Dermis microvascular lymphatic vessel endothelial cell (primary cell): ENCODE results near the gene SLC1A4. TPM values are rescaled to one million over a fixed set of nuclear protein-coding genes. Genes with fewer than 3 reads are reported as not detected.

Experiments used
- DNase-seq, 2 donors: peaks; one replicate each; pipeline versions ENCODE4 v3.0.0 to v3.0.0-alpha.2; 2010; ENCODE audit warnings: low read depth in 2 of 2
- total RNA-seq: library from RNA; depleted of rRNA; stranded (reverse); fragments of >200 nt; gene quantifications from 2 replicates; pipeline ENCODE4 v1.2.1, GENCODE V29; 2014

SLC1A4 gene
- total RNA-seq, 1 donor from 2014 or later, result 16.3 TPM

DNA sequence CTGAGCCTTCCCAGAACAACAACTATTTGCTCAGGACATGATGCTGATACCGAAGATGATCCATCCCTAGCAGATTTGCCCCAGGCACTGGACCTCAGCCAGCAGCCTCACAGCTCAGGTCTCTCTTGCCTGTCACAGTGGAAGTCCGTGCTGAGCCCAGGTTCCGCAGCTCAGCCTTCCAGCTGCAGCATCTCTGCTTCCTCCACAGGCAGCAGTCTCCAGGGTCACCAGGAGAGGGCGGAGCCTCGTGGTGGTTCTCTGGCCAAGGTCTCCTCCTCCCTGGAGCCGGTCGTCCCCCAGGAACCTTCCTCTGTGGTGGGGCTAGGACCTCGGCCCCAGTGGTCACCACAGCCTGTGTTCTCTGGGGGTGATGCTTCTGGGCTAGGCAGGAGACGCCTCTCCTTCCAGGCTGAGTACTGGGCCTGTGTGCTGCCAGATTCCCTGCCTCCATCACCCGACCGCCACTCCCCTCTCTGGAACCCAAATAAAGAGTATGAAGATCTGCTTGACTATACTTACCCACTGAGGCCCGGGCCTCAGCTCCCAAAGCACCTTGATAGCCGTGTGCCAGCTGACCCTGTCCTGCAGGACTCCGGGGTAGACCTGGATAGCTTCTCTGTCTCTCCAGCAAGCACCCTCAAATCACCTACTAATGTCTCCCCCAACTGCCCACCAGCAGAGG, 82.4 kb downstream of the SLC1A4 start:
- DNase-seq, result no peak

DNA sequence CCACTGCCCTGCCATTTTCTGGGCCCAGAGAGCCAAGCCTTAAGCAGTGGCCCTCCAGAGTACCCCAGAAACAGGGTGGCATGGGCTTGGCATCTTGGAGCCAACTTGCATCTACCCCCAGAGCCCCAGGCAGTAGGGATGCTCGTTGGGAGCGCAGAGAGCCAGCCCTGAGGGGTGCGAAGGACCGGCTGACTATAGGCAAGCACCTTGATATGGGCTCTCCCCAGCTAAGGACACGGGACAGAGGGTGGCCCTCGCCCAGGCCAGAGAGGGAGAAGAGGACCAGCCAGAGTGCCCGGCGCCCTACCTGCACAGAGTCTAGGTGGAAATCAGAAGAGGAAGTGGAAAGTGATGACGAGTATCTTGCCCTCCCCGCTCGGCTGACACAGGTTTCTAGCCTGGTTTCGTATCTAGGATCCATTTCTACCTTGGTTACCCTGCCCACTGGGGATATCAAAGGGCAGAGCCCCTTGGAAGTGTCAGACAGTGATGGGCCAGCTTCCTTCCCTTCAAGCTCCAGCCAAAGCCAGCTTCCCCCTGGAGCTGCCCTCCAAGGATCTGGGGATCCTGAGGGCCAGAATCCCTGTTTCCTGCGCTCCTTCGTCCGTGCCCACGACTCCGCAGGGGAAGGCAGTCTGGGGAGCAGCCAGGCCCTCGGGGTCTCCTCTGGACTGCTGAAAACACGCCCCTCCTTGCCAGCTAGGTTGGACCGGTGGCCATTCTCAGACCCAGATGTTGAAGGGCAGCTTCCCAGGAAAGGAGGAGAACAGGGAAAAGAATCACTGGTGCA, 83.2 kb downstream of the SLC1A4 start:
- DNase-seq, result no peak

Other genes starting within 250 kb of the SLC1A4 start
- 37.2 and 45.6 TPM in 2 replicates for gene CEP68, start 67.0 kb downstream of the SLC1A4 start, total RNA-seq
- 69.3 and 81.7 TPM in 2 replicates for gene RAB1A, start 140.7 kb downstream of the SLC1A4 start, total RNA-seq
- 95.9 and 110 TPM in 2 replicates for gene ACTR2, start 238.4 kb downstream of the SLC1A4 start, total RNA-seq